ENCODE results near the gene KNDC1. TPM values are rescaled to one million over a fixed set of nuclear protein-coding genes. Genes with fewer than 3 reads are reported as not detected.
"Not testable (repeated sequence)": the region's sequence is repeated elsewhere in the genome, so short reads cannot be mapped to it uniquely, and the experiment has no call there.

The KNDC1 gene
- total and polyA plus RNA-seq, 2 donors (not counting 3 experiments of a cell fraction or from before 2014, with no cell fraction given): not detected

DNA sequence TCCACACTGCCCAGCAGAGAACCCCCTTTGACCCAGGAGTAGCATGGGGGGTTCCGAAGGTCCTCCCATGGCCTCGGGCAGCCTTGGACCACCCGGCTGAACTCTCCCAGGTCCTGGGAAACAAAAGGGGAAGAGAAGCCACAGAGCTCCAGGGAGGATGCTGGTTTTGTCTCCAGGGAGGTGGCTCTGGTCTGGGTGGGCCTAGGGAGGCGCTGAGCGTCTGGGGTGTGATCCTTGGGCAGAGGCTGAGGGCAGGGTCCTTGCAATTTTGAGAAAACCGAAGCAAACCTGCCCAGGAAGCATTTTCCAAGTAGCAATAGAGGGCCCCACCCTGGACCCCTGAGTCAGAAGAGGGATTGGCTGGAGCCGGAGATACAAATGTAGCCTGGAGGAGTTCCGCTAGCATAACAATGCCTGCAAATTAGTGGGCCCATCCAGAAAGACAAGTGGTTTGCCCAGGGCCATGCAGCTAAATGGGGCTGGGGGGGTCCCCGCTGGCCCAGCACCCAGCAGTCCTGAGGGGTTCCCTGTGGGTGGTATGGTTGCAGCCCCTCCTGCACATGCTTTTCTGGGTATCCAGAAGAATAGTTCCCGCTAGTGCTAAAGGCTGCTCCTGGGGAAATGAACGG, 72.0 kb downstream of the KNDC1 start:
- ChIA-PET CTCF (no interaction called here), POLR2A (no interaction called here)
- H2AFZ ChIP-seq (ENCODE audit: low read depth, low read length): no peak overlapping the region
- H3K4me3 ChIP-seq (replicated peaks in 1 of 3; ENCODE audit: insufficient read depth in 1 of 3, low read depth in 1 of 3, low read length in 3 of 3): no peak overlapping the region
- DNase-seq (ENCODE audit: low read depth, low spot score) (no peak), FAIRE-seq (no peak)
- H3K79me2 ChIP-seq (ENCODE audit: control insufficient read depth, insufficient read depth, low read length): no peaks in the 10 kb centered on the region
- no TSS peak for BruUV-seq (replicated peaks)
- dilution Hi-C loops (cut with MboI; ENCODE audit: extremely low pct_ligation_motif_present, low sequenced_read_pairs): no loop called here
- H3K4me2 ChIP-seq (ENCODE audit: insufficient read depth, low read length): no peak overlapping the region
- H3K9ac ChIP-seq (replicated peaks; ENCODE audit: extremely low read depth, insufficient read depth, low read length): no peak overlapping the region
- peaks cover 32 to 51% of the 10 kb centered on the region in 2 experiments for H3K27me3 ChIP-seq (ENCODE audit: control insufficient read depth in 2 of 2, insufficient read depth in 2 of 2, low read length in 2 of 2)
- no peaks in the 10 kb centered on the region for H3K9me1 ChIP-seq (replicated peaks; ENCODE audit: control insufficient read depth, extremely low read depth, insufficient read depth, low read length)
- H3K36me3 ChIP-seq (ENCODE audit: control insufficient read depth in 2 of 2, extremely low read depth in 1 of 2, insufficient read depth in 2 of 2, low read length in 2 of 2): no peaks in the 10 kb centered on the region
- no peaks in the 10 kb centered on the region for H3K4me1 ChIP-seq (ENCODE audit: control insufficient read depth, extremely low read depth, insufficient read depth, low read length)
- H3K9me3 ChIP-seq (replicated peaks; ENCODE audit: control insufficient read depth, insufficient read depth, low read length): no peaks in the 10 kb centered on the region
- no peaks in the 10 kb centered on the region for H4K20me1 ChIP-seq (replicated peaks; ENCODE audit: control insufficient read depth, extremely low read depth, insufficient read depth, low read length)
- intact Hi-C loops (cut with micrococcal nuclease): no loop called here
- H3K27ac ChIP-seq (ENCODE audit: insufficient read depth, low read depth, low read length): no peak overlapping the region
- TF ChIP-seq GATA2 (IDR thresholded peaks at IDR 0.05; ENCODE audit: insufficient read depth, insufficient read length, low read depth, low read length): no peak

DNA sequence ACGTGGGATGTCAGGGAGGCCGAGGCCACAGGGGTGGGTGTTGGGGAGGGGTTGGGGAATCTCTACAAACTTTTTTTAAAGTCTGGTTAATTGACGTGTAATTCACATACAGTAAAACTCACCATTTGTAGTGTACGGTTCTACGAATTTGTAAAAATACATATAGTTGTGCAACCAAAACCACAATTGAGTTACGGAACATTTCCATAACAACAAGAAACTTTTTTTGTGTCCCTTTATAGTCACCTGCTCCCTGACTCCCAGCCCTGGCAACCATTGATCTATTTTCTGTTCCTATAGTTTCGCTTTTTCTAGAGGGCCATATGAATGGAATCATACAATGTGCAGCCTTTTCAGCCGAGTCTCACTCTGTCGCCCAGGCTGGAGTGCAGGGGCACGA, 74.8 kb downstream of the KNDC1 start:
- H3K4me3 ChIP-seq (replicated peaks in 1 of 3; ENCODE audit: insufficient read depth in 1 of 3, low read depth in 1 of 3, low read length in 3 of 3); H3K4me2 ChIP-seq (ENCODE audit: insufficient read depth, low read length); H3K9ac ChIP-seq (replicated peaks; ENCODE audit: extremely low read depth, insufficient read depth, low read length); H3K27ac ChIP-seq (ENCODE audit: insufficient read depth, low read depth, low read length); dilution Hi-C loops (cut with MboI; ENCODE audit: extremely low pct_ligation_motif_present, low sequenced_read_pairs); BruUV-seq (replicated peaks); H3K79me2 ChIP-seq (ENCODE audit: control insufficient read depth, insufficient read depth, low read length); POLR2A ChIA-PET; H3K9me1 ChIP-seq (replicated peaks; ENCODE audit: control insufficient read depth, extremely low read depth, insufficient read depth, low read length); FAIRE-seq; H2AFZ ChIP-seq (ENCODE audit: low read depth, low read length); H3K36me3 ChIP-seq (ENCODE audit: control insufficient read depth in 2 of 2, extremely low read depth in 1 of 2, insufficient read depth in 2 of 2, low read length in 2 of 2); H4K20me1 ChIP-seq (replicated peaks; ENCODE audit: control insufficient read depth, extremely low read depth, insufficient read depth, low read length); H3K9me3 ChIP-seq (replicated peaks; ENCODE audit: control insufficient read depth, insufficient read depth, low read length); DNase-seq (ENCODE audit: low read depth, low spot score); intact Hi-C loops (cut with micrococcal nuclease); H3K4me1 ChIP-seq (ENCODE audit: control insufficient read depth, extremely low read depth, insufficient read depth, low read length); CTCF ChIA-PET: not testable (repeated sequence)
- H3K27me3 ChIP-seq (ENCODE audit: control insufficient read depth in 2 of 2, insufficient read depth in 2 of 2, low read length in 2 of 2): peaks cover 41 to 61% of the 10 kb centered on the region in 2 experiments
